Activated CD8-positive, alpha-beta memory T cell treated with anti-CD3 and anti-CD28 coated beads, Interleukin-2, amount 50 U/mL, for 24 hours (primary cell): ENCODE results near the gene NOLC1.

ENCODE experiments used
- DNase-seq: peaks from one replicate; pipeline ENCODE4 v3.0.0-alpha.2; 2020; ENCODE audit errors: extremely low read depth

The NOLC1 gene

GRCh38 chr10:102200751-102201640, 48.8 kb downstream of the NOLC1 start:
- no peak for DNase-seq

- no peak for DNase-seq
Measured at GRCh38 chr10:102202386-102202785, 50.2 kb downstream of the NOLC1 start.

GRCh38 chr10:102208311-102209035, 56.3 kb downstream of the NOLC1 start:
- DNase-seq = no peak

- DNase-seq = no peak
Measured at GRCh38 chr10:102211615-102212299, 59.6 kb downstream of the NOLC1 start.
